Hematopoietic multipotent progenitor cell treated with erythropoietin and hydrocortisone succinate and interleukin-3 and kit ligand, for 15 days (in vitro differentiated cells): Measurements from ENCODE around the gene PARN.

ENCODE experiments used
- DNase-seq: peaks from one replicate; pipeline ENCODE4 v3.0.0-alpha.2; 2015; ENCODE audit warnings: low spot score

PARN gene

DNA sequence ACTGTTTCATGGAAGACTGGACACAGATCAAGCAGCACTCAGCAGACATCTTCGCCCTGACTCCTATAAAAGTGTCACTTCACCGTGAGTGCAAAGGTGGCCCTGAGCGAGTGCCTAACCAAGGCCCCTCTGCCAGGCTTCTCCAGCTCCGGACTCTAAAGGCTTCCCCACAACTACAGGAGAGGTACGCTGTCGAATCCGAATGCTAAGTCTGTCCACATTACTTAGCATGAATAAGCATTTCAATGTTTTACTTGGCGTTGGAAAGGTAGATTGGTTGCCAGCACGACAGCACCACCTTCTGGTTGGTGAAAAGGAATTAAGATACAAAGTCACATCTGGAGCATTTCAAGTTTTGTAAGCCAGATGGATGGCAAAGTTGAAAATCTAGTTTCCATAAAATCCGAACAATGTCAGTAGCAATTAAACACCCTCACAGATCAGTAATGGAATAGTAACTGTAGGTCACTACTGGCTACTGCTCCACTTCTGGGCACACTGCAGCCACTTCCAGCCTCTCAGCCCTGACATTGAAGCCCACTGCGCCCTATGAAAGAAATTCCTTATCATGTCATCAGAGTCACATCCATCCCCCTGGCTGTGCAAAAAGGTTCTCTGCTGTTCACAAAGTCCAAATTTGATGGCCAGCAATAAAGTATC lies 100.9 kb downstream of the PARN start:
- peak; percentile 90 for DNase-seq

DNA sequence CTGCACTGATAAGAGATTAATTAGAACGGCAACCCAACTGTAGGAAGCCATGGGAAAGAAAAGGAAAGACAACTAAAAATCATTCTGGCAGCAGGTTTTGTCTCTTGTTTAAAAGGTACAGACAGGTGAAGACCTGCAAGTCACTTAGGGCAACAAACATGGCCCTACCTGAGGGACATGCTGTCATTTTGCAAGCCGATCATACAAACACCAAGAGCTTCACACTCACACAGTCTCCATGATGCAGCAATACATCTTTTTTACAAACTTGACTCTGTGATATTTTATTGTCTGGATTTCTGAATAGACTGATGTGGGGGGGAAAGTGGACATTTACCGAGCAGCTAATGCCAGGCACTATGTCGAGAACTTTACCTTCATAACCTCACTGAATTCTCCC lies 101.8 kb downstream of the PARN start:
- no peak for DNase-seq

DNA sequence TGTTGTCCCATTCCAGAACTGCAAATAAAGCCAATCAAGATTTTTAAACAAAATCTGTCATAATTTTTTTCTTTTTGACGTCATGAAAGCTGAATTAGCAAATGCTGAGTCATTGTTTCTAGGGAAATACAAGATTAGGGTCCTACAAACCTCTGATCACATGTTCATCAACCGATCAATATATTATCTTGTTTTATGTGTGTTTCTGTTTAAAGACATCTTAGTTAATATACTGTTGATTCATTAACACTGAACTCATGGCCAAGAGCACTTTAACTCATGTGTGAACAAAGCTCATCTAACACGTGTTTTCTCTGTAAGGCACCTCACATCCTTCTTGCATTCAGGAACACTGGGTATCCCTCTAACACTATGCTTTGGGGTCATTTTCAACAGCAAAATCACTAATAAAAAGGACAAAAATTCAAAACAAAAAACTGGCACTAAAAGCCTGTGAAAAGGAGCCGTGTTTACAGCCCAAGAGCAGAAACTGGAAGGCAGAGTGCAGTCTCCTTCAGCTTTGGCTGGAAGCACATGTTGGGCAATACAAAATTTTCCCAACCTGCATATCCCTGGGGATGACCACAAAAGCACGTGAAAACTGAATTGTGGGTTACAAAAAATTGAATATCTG lies 102.5 kb downstream of the PARN start:
- DNase-seq, result peak; percentile 58

DNA sequence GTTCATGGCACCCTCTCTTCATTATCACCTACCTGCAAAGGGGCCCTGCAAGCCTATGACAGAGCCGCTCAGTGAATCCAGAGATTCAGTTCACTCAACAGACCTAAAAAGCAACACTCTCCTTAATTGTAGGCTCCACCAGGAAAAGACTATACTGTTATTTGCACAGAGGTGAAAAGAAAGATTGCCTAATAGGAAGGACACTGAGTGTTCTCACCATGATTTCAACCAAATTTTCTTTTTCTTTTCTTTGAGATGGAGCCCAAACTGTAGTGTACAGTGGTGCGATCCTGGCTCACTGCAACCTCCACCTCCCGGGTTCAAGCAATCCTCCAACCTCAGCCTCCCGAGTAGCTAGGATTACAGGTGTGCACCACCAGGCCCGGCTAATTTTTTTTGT lies 104.5 kb downstream of the PARN start:
- no peak for DNase-seq

DNA sequence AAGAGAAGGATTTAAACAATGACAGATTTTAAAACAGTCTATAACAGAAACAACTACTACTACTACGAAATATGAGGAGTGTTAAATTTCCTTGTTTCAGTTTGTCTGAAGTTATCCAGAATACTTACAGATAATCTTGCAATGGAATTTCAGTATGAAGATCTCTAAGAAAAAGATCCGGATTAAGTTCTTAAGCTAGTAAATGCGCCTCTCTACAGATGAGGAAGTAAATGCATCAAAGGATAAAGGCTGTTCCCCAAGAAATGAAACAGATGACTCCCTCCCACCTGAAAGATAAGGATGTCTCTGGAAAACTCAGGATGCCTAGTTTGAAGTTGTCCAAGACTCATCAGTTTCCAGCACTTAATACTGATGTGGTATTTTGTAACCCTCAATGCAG lies 105.1 kb downstream of the PARN start:
- DNase-seq, result no peak

DNA sequence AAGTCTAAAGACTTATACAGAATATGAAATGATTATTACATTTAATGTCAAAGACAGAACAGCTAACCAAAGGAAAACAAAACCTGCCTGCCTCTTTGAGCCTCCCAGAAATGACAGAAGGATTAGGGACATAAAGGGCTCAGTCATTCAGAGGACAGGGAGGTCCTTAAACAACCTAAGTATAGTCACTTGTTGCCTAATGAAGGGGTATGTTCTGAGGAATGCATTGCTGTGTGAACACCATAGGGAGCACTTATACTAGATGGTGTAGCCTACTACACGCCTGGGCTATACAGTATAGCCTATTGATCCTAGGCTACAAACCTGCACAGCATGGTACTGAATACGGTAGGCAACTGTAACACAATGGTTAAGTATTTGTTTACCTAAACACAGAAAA lies 106.4 kb downstream of the PARN start:
- DNase-seq, result no peak

DNA sequence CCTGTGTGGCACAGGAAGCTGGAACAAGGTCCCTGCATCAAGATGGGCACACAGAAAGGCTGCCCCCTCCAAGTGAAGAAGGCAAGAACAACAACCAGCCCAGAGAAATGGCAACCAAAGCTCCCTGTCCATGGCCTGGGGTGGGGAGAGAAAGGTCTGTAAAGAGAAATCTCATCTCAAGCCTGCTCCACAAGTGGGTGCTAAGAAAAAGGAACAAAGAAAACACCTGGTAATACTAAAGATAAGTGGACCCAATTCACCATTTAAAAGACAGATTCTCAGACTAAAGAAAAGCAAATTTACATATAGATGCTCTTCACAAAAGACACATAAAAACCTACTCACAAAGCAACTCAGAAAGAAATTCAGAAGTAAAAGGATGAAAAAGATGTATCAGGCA lies 107.4 kb downstream of the PARN start:
- no peak for DNase-seq

DNA sequence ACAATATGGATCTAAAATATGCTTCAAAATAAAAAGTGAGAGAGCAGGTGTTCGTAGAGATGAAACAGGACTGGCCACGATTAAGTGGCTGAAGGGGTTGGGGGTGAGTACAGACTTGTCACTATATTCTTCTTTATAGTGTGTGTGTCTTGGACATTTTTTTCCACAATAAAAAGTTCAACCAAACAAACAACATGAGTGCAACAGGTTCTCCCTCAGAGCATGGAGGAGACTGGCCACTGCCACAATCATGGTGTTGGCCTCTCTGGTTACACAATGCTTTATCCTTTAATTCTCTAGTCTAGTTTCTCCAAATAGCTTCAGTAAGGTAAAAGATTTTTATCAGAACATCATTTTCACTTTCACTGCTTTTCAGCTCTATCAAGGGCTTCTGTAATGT lies 109.3 kb downstream of the PARN start:
- DNase-seq, result no peak

DNA sequence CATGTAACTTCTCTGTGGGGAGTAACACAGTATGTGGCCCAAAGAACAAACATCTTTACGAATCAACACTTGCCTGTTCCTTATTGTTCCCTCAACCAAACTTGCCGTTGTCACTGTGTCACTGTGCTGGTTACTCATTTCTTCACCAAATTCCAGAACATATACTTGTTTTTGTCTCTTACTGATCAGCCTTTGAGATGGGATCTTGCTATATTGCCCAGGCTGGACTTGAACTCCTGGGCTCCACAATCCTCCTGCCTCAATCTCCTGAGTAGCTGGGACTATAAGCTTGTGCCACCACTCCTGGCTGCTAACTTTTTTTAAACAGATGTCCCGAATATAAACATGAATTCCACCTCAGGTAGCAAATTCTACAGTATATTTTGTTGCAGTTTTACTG lies 115.1 kb downstream of the PARN start:
- DNase-seq, result no peak

DNA sequence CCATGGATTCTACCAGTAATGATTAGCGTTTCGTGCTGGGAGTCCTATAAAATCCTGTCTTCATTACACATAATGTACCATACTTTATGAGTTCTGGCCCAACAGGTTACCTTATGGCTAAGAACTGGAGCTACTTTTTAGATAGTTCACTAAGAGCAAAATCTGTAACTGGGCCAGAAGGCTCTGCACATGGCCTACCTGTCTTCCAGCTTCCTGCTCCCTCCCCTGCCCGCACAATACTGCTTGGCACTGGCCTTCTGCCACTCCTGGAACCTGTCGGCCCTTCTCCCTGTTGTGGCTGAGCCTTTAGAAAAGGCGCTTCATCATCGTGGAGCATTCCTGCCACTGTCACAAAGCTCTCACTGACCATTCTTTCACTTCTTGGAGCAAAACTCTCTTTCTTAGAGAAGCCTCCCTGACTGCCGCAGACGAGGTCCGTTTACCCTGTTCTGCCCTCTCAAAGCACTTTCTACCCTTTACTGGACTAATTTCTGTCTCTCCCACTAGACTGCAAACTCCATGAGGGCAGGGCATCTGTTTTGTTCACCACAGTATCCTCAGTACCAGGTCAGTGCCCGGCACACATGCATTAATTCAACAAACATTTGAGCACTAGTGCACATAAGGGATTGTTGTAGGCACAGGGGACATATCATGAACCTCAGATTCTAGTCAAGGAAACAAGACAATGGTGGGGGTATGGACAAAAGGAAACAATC lies 116.5 kb downstream of the PARN start:
- no peak for DNase-seq

DNA sequence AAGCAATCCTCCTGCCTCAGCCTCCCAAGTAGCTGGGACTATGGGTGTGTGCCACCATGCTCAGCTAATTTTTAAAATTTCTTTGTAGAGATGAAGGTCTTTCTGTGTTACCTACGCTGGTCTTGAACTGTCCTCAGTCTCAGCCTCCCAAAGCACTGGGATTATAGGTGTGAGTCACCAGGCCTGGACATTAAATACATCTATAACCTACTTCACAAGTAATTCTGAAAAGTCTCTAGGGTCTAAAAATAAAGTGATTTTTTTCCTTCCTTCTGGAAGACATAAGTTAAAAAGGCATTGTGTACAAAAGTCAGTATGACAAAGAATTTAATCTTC lies 118.3 kb downstream of the PARN start:
- DNase-seq, result no peak

DNA sequence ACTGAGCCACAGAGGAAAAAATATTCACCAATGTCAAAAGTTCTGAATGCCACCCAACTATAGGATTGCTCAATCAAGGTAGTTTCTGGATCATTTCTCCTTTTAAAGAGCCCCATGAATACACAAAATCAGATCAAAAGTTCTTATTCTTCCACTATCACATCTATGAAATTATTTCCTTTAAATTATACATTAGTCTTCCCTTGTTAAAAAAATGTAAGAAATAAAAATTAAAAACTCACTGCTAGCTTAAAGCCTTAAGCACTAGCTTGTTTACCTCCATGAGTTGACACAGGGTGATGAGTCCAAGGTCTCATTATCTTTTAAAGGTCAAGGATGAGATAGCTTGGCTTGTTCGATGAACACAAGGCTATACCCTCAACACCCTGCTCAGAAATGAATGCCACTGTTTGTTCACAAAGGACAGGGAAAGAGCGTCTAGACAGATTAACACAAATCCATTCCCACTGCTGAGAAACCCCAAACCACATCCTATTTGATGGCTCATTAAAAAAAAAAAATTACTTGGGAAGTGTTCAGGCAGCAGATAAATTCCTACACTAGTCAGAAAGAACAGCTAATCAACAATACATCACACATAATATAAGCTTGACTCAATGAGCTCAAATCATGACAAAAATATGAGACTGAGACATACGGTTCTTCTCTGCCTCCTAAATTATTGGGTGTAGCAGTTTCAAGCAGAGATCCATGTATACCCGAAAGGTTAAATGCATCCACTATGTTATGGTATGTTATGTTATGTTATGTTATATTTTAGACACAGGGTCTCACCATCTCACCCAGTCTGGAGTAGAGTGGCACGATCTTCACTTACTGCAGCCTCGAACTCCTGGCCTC lies 118.9 kb downstream of the PARN start:
- no peak for DNase-seq

DNA sequence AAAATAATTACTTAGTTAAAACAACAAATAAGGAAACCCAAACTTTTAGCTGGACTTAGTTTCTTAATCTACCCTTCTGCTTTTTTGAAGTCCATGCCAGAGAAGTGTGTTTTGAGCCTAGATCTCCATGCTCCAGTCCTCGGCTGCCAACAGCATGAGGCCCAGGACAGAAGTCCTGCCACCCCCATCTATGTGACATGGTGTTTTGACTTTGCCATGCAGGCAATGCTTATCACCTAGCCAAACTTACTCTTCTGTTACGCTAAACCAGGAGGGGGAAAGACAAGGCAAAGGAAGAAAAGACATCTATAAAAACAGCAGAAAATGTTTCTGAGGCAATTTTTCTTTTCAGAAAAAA lies 119.5 kb downstream of the PARN start:
- DNase-seq, result no peak

DNA sequence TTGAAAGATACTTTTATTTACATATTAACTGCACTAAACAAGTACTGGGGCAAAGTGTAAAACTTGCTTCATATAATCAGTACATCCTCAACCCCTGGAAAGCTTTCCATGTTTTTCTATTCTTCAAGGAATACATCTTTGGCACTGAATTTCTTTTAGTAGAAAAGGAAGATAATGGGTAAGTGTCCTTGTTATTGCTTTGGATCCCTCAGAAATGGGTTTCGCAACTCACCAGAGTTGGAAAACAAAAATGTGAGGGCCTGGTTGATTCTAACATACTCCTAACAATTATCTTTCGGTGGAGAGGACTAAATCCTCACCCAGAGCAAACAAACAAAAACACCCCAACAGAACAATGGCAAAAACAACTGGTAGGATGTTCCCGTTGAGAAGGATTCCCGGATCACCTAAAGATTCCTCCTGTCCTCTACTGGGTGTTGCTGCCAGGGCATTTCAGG lies 120.4 kb downstream of the PARN start:
- no peak for DNase-seq

DNA sequence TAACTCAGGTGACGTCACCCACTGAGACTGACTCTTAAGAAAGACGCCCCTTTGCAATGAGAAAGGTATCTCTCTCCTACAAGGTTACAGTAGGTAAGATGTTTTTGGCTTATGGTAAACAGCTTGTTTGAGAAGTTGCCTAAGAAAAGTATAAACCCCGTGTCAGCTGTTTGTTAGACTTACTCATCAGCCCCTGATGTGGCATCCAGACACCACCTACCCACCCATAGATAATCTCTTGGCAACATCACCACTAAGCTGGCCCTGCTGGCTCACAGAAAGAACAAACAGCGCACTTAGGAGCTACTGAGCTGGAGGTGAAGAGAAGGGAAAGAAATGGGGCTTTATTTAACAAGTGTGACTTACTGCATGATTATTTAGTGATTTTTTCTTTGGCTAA lies 121.0 kb downstream of the PARN start:
- peak; percentile 83 for DNase-seq

DNA sequence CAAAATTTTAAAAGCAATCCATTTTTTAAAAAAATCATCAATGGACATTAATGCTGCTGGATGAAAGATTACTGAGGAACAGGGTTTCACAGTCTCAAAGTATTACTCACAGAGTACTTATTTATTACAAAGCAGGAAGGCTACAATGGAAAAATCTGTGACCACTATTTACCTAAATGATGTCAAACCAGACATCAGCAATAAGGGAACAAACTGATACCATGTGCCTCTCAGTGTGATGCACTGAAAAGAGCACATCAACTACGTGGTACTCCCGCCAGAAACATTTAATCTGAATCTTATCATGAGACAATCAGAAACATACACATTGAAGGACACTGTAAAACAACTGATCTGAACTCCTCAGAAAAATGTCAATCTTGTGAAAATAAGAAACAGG lies 124.2 kb downstream of the PARN start:
- no peak for DNase-seq

DNA sequence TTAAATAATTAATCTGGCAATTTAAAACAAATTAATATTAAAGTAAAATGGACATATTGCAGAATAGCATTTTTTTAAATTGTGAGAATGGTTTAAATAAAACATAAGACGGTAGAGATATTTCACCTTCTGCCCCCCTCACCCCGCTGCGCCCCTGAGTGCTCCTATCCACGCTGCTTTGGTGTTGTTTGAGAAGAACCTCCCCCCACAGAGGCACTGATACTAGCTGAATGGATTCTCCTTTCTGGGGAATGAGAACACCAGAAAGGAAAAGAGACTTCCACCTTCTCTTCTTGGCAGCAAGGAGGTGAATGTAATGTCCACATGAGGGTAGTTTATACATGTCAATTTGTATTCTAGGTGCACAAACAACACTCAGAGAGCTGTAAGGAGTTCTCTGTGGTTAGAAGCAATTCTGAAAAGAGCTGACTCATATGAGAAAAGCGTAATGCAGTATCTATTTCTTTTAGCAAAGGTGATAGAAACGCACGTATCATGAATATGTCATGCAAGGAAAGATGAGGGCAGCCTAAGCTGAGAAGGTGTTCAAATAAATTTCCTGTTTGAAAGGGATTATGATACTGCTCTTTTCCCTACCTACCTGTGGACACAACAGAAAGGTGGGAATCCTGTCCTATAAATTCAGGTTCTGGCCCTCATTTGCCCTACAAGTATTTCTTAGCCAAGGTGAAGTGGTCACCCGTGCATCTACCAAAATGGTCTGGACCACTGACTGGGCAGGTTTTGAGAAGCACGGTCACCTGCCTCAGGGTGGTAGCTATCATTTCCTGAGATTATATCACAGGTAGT lies 126.9 kb downstream of the PARN start:
- DNase-seq, result peak; percentile 74

DNA sequence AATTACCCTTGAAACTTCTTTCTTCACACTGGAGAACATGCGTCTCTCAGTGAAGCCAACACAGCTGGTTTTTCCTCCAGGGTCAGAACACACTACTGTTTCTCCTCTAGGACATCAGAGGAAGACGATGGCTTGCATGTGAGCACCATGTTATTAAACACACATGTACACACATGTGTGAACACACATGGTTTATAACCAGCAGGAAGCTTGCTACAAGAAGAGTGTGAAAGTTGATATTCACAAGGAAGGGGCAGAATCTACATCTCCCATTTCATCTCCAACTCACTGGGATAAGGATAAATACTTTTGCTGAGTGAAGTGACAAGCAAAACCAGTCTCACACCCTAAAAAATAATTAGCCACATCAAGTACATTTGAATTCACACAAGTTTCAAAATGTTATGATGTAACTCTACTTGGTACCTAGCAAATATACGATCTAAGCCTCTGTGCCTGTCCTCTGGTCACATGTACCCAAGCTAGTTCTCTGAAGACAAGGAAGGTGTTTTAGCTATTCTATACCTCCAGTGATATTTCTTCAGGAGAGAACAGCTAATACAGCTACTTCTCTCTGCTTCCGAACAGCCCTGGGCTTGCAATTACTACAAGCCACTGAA lies 127.7 kb downstream of the PARN start:
- no peak for DNase-seq

DNA sequence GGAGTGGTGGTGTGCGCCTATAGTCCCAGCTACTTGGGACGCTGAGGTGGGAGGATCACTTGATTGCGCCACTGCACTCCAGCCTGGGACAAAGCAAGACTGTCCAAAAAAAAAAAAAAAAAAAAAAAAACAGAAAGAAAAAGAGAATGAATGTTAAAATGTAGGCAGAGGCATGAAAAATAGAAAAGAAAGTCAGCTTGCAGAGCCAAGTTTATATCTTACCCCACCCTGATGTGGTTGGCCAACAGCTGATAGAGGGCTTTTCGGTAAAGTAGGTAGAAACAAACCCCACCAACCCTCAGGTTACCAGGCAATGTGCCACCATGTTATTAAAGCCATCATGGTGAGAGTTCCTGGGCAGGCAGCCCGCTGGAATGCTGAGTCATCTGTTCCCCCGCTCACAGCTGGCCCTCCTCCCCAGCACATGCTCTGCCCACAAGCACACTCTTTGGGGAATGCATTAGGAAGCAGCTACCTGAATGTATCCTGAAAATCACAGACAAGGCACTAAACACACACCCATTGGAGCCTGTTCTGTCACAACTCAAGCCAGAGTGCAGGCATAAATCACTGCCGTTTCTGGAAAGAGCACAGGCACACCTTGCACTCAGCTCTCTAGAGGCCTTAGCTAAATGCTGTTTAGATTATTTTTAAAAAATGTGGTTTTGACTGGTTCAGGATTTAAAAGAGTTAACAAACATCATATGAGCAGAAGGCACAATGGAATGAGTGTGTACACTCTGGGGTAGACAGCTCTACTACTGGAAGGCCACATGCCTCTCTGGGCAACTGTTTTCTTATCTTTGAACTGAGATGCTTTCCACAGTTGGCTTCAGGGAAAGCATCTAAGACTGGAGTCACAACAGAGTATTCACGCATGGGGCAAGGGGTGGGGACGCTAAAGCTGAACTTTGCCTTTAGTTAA lies 128.5 kb downstream of the PARN start:
- peak; percentile 89 for DNase-seq

DNA sequence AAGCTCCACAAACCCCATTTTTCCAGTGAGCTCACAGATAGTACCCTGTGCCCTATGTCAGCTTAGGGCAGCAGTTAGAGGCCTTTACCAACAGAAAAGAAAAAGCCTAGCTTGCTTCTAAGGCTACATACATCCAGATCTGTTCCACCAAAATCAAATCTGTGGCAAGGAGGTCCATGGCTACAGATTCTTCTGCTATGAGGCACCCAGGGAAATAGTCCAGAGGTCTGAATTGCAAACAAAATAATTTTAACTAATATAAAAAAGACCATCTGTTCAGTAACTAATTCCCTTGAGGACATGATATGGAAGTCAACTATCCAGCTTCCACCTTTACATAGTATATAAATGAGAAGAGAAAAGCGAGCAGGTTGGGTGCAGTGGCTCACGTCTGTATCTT lies 129.3 kb downstream of the PARN start:
- DNase-seq, result no peak
